GM23248 (cell line): ENCODE measurements around the gene RAB35.

Source experiments
- EZH2 ChIP-seq: fragments of 200-600 bp; sonication (generic); IDR thresholded peaks from 2 replicates; pipeline ENCODE4 v1.6.1; 2018; ENCODE audit warnings: antibody characterized with exemption, mild to moderate bottlenecking; ENCODE audit not compliant: insufficient read depth, poor library complexity, severe bottlenecking
- EZH2phosphoT487 ChIP-seq: fragments of 200-600 bp; sonication (generic); IDR thresholded peaks from 2 replicates; pipeline ENCODE4 v1.6.1; 2018; ENCODE audit warnings: antibody characterized with exemption, moderate library complexity, mild to moderate bottlenecking, low read depth; ENCODE audit not compliant: insufficient read depth

DNA sequence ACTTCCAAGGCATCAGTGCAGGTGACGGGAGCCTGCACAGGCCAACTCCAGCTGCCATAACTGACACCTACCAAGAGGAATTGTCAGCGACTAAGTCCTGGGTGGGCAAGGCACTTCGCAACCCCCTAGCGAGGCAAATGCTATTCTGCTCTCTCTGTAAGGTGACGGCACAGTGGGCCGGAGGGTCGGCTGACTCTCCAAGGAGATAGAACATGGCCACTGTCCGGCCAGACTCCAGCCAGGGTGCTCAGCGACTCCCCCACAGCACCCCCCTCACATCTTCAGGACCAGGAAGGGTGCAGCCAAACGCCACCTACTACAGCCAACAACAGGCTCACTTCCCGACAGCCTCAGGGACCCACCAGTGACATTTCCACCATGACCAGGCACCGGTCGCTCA lies 13.2 kb downstream of the RAB35 start:
- TF ChIP-seq EZH2phosphoT487 (no peak), EZH2 (no peak)
